Cortex of kidney (tissue), 1 donor: ENCODE results near the gene NAALADL2.
"Not testable (repeated sequence)": the region's sequence is repeated elsewhere in the genome, so short reads cannot be mapped to it uniquely, and the experiment has no call there.

Experiments used
- DNase-seq: peaks from one replicate; lab custom pipeline; 2025; lab: John Stamatoyannopoulos, UW

Gene NAALADL2

DNA sequence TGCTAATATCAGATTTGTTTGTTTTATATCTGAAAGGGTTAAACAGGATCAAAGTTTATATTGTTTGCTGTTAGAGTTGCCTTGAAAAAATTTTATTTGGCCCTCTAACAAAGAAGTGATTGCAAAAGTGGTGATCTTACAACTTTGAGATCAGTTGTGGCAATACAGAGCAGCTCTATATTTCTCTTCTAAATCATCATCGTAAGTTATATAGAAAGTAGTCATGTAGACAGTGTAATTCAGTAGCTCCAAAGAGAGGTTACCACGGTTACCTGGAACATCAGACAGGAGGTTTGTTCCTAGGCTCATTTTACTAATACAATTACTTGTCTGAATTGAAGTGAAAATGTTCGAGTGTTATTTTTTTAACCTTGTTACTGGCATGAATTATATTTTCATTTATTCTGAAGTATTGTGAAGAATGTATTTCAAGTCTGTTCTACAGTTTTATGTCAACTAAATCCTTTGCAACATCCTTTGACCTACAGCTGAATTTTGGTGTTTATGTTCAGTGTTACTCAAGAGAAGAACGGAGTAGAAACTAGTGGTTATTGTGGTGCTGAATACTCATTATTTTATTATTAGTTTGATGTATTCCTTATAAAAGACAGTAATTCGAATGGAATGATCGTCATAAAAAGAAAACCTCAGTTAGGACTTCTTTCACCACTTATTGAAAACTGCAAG is 214.2 kb downstream of the NAALADL2 start:
- no peak for DNase-seq

DNA sequence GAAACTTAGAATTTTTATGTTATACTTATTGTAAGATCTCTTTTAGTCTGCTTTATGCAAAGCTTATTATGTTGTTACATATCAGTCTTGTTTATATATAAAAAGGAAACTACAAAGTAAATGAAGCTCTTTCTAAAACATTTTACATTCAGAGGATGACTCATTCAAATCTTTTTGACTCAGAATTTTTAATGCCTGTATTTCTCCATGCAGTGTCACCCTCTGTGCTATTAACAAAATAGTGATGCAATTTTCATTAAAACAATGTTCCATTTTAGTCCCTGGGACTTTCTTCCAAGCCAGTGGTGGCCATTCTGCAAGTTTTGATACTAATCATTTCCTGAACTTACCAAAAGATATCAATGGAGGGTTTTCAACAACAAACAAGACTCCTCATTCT is 216.1 kb downstream of the NAALADL2 start:
- no peak for DNase-seq

DNA sequence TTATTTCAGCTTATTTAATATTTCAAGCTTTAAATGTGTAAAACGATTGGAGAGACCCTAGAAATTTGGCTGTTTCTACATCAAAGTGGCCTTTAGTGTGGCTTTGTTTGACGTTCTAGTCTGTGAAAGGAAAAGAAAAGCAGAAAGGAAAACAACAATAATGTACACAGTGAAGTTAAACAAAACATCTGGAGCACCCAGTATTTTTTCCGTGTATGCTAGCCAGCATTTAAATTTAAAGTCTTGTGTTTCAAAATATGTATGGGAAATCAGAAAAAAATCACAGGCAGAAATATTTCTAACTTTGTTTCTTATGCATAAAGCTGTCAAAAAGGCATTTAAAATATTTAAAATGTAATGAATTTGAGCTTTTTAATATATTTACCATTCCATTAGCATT is 218.1 kb downstream of the NAALADL2 start:
- no peak for DNase-seq

DNA sequence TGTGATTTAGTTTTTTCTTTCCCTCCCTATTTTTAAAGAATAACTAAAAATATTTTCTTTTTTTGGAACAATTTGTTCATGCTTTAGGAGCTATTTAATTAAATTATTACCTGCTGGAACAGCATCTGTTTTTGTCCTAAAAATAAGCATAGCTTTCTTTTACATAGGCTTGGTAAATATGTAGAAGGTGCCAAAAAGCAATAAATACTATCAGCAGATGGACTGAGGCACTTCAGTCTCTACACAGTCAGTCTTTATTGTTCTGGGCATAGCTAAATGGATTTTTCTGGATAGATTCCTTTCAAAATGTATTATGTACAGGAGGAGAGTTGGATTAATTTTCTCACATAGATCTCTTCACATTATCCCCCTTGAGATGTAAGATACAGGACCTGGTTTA is 223.5 kb downstream of the NAALADL2 start:
- DNase-seq, result no peak

DNA sequence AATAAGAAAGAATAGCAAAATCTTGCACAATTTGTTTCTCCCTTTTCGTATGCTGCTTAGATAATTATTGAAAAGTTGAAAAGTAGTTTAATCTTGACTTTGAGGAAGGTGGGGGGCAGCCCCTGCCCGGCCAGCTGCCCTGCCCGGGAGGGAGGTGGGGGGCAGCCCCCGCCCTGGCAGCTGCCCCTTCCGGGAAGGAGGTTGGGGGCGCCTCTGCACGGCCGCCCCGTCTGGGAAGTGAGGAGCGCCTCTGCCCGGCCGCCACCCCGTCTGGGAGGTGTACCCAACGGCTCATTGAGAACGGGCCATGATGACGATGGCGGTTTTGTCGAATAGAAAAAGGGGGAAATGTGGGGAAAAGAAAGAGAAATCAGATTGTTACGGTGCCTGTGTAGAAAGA is 228.0 kb downstream of the NAALADL2 start:
- not testable (repeated sequence) for DNase-seq

DNA sequence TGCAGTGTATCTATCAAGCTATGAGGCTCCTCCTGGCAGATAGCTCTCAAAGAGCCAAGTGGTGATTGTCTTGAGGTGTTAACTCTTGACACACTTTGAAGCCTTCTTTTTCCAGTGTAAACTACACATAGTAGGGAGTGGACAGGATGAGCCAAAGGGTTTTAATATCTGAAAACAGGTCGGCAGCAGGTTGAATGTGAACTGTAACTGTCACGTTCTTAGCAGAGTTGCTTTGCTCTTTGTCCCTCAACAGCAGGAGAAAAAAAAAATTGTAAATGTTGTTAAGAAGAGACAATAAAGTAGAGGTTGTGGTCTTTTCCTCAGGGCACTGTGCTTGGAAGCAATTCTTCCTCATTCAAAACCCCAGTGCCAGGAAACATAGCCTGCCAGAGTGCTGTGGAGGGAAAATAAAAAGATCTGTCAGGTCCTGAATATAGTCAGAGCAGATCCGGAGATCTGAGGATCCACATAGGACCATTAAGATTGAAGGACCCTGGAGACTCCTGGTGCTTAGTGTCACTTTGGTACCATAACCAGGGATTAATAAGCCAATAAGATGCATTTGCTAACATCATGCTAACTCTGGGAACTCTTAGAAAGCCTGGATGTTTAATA is 229.7 kb downstream of the NAALADL2 start:
- no peak for DNase-seq

DNA sequence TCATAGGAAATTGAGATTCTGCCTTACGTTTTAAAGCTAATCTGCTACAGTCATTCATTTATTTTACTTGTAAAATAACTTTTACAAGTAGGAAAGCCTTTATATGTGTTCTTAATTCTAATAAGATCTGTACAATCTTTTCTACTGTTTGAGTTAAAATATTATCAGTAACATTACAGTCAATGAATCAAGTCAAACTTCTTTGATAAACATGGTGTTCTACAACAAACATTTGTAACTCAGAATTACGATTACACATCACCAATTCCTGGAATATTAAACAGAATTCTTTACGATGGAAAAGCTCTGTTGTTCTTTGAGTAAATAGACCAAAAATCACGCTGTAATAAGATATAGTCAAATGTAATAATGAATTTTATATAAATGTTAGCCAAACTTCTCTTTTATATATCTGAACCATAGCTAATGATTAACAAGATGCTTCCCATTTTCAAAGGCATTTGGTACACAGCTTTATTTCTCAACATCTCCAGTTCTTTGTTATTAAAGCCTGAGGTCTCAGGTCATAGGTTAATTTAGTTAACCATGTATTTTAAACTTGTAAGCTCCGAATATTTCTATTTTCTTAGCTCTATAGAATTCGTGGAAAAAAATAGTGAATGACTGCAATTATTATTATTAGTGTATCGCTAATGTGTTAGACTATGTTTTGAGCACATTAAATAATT is 232.4 kb downstream of the NAALADL2 start:
- DNase-seq, result no peak

DNA sequence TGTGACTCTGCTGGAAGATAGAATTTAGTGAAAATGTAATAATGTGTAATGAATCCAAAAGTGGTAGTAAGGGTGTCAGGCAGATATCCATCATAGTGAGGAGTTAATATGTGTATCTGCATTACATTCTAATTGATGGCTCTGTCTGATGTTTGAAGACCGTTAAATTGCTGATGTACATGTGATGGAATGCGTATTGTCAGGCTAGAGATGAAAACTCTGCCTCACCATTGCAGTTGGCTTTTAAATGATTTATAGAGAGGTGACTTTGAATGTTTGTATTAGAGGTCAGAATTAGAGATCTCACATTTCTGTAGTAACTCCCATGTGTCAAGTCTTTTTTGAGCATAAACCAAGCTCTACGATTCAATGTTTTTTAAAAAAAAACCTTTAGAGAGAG is 234.6 kb downstream of the NAALADL2 start:
- DNase-seq, result no peak

DNA sequence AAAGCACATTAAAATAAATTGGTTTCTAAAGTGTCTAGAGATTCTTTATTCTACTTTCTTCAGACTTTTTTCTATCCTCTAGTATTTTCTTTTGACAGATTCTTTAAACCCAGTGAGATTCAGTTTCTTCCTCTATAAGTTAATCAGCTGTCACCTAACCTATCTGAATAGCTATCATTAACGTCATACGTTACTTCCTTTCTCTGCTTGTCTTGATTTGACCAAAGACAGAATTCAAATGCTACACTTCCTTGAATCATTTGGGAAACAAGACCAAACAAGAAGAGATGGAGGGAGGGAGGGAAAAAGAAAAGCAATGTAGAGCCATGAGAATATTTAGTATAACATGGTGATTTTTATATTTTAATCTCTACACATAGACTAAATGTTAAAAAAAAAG is 235.2 kb downstream of the NAALADL2 start:
- DNase-seq, result no peak

DNA sequence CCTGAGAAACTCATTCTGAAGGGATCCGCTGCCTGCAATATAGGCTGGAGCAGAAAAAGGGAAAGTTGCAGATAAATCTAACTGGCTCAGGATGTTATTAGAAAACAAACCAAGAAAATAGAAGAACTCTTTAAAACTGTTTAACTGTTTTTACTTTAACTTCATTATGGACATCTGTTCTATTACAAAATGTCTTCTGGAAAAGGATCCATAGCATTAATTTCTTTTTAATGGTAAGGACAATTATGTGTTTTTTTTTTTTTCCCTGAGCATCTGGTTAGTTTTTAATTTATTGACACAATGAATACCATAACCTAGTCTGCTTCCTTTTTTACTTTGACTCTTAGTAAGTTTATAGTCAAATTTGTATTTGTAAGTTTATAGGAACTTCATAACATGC is 239.5 kb downstream of the NAALADL2 start:
- no peak for DNase-seq

DNA sequence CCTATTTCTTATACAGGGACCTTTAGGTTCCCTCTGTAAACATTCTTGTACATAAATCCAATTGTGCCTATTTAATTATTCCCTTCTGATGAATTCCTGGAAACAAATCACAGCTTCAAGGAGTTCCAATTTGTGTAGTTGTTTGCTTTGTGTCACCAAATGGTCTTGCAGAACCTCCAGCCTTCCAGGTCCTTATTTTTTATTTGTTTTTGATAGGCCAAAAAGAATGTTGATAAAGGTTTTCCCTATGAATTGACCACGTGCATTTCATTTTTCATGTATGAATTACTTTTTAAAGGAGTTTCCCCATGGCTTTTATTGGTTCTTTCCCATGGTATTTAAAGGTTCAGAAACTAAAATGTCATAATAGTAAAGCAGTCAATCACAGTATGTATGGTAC is 243.0 kb downstream of the NAALADL2 start:
- DNase-seq, result no peak

DNA sequence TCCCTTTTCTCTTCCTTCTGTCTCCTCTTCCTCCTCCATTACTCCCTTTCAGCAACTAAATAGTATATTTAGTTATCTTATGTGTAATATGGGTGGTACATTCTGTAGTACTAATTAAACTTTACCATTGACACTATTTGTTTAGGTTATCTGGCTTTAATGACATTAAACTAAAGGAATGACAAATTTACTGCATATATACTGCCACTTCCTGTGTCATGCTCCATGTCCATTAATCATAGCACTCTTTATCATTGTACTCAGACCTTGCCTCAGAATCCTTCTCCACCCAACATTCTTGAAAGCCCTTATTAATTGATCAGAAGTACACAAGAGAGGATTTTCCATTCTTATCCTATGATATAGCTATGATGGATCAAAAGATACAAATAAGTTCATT is 244.2 kb downstream of the NAALADL2 start:
- DNase-seq, result no peak

DNA sequence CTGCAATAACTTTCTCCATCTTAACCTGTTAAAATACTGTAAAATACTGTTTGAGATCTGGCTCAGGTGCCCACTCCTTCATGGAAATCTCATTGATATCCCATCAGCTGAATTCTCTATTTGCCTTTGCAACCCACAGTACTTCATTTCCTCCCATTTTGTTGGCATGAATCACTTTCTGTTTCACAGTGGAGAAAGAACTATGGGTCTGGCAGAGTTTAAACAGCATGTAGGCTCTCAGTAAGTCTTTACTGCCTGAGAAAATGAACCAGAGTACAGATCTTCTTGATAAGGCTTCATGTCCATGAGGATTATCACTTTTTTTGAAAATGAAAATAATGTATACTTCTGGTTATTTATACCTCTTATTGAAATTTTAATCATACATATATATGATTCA is 245.9 kb downstream of the NAALADL2 start:
- no peak for DNase-seq

DNA sequence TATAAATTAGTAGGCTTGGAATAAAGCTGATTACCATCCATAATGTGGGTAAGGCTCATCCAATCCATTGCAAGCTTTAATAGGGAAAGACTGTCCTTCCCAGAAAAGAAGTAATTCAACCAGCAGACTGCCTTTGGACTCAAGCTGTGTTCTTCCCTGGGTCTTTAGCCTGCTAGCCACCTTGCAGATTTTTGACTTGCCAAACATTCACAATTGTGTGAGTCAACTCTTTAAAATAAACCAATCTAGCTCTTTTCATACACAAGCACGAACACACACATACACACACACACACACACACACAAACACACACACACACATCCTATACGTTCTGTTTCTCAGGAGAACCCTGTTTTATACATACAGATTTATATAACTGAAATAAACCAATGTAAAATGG is 248.1 kb downstream of the NAALADL2 start:
- DNase-seq, result no peak

DNA sequence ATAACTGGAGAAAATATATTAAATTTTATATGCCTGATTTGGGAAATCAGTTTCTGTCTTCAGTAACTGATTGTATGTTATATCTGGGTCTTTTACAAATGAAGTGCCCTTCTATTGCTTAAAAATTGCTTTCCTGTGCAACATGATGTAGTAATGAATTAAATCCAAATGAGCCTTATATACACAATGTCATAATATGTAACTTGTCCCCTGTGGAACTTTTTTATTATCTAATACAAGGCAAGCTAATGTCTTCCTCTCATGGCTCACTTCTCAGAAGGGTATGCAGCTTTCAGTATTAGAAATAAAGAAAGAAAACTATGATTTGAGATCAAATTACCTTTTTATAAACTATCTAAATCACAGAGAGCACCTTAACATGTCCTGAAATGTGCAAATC is 248.9 kb downstream of the NAALADL2 start:
- no peak for DNase-seq

DNA sequence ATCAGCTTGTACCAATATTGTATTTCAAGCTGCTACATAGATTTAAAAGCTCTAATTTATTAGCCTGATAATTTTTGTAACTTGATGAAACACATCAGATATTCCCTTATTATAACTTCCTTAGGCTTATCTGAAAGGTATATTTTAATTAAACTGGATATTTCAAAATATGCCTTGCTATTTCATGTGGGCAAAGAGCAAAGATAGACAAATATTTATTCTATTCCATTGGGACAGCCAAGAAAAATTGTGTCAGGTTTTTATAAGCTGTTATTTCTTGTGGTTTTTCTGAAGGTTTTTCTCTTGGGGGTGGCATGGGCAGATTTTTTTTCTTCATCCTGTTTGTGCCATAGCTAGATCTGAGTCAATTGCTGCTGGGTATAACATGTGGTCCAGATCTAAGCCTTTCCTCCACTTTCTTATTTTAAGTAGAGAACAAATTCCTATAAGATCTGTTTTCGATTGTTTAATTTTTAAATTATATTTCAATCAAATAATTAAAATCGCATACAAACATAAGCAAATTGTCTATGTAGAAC is 249.5 kb downstream of the NAALADL2 start:
- DNase-seq, result no peak

DNA sequence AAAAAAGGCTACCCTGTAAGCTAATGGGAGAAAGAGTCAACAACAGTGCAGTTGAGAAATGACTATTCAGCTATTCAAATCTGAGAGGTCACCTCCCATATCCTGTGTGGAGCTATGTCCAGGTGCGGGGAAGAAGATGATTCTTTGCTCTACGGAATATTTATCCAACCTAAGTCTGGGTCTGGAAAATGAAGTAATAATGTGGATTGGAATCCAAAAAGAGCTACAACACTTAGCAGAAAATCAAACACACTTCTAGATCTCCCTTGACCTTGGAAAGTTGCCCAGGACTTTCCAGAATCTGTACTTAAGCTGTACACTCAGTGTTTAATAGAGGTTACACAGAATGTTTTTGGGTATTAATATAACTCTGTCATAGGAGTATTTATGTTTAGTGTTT is 251.9 kb downstream of the NAALADL2 start:
- no peak for DNase-seq

DNA sequence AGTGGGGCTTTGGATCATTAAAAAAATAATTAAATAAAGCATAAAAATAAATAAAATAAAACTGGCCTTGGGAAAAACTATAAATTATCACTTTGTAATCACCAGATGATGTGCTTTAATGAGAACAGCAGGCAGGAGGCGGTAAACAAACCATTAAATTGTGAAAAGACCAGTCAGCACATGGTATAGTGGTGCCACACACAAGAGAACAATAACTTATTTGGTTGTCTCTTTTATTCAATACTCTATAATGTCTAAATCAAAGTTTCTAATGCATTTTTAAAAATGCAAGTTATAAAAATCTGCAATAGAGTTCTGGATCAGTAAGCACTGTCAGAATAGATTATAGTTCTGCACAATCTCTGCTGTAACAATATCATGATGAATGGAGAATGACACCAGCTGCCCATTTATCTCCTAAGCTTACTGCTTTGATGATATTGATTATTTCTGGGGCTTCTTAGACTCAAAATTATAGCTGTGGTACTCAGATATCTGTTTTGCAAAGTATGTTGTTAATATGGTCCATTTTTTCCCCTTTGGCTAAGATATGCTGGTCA is 259.3 kb downstream of the NAALADL2 start:
- no peak for DNase-seq

DNA sequence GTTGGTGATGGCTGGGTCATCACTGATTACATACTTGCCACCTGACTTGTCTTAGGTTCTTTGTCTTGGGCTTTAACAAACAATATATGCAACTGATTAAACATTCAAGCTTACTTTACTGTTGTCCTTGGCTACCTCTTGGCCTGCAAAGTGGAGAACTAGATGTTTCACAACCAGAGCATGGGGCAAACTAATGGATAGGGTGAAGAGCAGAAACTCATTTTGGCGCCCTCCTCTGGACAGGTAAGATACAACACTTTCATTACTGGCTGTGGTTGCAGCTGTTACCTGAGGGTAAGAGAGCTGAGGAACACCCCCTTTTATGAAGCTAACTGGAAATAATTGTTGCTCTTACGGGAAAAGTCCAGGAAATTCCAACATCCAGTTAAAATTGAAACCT is 262.1 kb downstream of the NAALADL2 start:
- no peak for DNase-seq

DNA sequence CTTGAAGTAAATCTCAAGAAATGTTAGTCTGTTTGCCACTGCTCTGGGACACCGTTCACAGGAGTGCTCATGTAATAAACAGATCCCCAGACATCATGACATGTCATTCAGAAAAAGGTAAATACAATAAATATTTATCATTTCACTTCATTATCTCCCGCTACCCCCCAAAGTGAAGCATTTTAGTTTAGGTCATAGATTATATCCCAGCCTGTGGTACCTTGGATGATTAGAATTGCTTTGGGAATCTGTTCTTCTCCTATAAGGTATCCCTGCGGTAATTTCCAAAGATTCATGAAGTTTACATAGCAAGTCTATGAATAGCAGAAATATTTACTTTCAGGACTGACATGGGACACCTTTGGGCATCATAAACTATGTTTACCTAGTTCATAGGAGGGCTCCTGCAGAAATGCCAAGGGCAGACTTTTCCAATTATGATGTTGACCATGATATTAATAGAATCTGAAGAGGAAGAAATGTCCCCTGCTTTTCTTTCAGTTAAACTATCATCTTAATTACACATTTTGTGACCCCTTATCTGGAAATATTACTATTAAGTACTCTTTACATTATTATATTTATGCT is 268.0 kb downstream of the NAALADL2 start:
- DNase-seq, result no peak

DNA sequence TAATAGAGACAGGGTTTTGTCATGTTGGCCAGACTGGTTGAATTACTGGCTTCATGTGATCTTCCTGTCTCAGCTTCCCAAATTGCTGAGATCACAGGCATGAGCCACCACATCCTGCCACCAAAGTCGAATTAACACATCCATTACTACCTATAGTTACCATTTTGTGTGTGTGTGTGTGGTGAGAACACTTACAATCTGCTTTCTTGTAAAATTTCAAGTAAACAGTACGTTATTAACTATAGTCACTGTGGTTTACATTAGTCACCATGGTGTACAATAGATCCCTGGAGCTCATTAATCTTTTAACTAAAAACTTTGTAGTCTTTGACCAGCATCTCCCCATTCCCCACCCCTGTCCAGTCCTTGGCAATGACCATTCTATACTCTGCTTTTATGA is 270.0 kb downstream of the NAALADL2 start:
- no peak for DNase-seq

DNA sequence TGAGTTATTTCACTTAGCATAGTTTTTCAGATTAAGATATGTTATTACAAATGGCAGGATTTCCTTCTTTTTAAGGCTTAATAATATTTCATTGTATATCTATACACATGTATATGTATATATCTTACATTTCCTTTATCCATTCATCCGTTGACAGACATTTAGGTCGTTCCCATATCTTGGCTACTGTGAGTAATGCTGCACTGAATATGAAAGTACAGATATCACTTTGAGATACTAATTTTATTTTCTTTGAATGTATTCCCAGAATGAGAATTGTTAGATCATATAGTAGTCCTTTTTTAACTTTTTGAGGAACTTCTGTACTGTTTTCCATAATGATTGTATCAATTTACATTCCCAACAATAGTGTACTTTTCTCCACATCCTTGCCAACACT is 270.4 kb downstream of the NAALADL2 start:
- no peak for DNase-seq

DNA sequence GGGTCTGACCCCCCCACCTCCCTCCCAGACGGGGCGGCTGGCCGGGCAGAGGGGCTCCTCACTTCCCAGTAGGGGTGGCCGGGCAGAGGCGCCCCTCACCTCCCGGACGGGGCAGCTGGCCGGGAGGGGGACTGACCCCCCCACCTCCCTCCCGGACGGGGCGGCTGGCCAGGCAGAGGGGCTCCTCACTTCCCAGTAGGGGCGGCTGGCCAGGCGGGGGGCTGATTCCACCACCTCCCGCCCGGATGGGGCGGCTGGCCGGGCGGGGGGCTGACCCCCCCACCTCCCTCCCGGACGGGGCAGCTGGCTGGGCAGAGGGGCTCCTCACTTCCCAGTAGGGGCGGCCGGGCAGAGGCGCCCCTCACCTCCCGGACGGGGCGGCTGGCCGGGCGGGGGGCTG is 272.7 kb downstream of the NAALADL2 start:
- not testable (repeated sequence) for DNase-seq
